Measurements from ENCODE around the gene CYP27A1. TPM values are rescaled to one million over a fixed set of nuclear protein-coding genes. Genes with fewer than 3 reads are reported as not detected.

CYP27A1 gene
- total and polyA plus RNA-seq, 5 experiments from 2014 or later: 0.14 to 0.53 (median 0.31) TPM

- Mint-ChIP-seq H3K27me3 (peaks cover 31 to 62% (median 48%) of the 10 kb centered on the region in 5 donors), H3K9me3 (peaks cover 5 to 26% (median 16%) of the 10 kb centered on the region in 9 donors), H3K27ac (peak overlapping the region in 1 of 10 donors; percentile 11), H3K36me3 (peaks cover 18 to 24% (median 22%) of the 10 kb centered on the region in 3 donors), H3K4me1 (peaks cover 0 to 11% (median 7%) of the 10 kb centered on the region in 4 donors), H3K4me3 (peak overlapping the region in 8 of 10 donors; percentile 4 to 59 (median 25))
- POLR2A ChIA-PET: no interaction called here
- ATAC-seq (no peak), DNase-seq (no peak)
Observed at GRCh38 chr2:218780851-218781690, 876 bp upstream of the CYP27A1 start.

GRCh38 chr2:218782528-218782844, 539 bp downstream of the CYP27A1 start:
- Mint-ChIP-seq H3K4me3 (peak overlapping the region in 2 of 10 donors; percentile 28 to 40), H3K27ac (peak overlapping the region in 1 of 10 donors; percentile 87), H3K4me1 (peaks cover 0 to 11% (median 7%) of the 10 kb centered on the region in 4 donors), H3K9me3 (peaks cover 0 to 12% (median 5%) of the 10 kb centered on the region in 9 donors), H3K27me3 (peaks cover 29 to 65% (median 52%) of the 10 kb centered on the region in 5 donors), H3K36me3 (peaks cover 12 to 16% (median 15%) of the 10 kb centered on the region in 3 donors)
- DNase-seq: no peak
- no peak for ATAC-seq
- POLR2A ChIA-PET: no interaction called here

- Mint-ChIP-seq H3K36me3 (peaks cover 10 to 20% (median 16%) of the 10 kb centered on the region in 3 donors), H3K27ac (no peak overlapping the region), H3K27me3 (peaks cover 34 to 72% (median 59%) of the 10 kb centered on the region in 5 donors), H3K4me1 (peaks cover 0 to 11% (median 7%) of the 10 kb centered on the region in 4 donors), H3K9me3 (peaks cover 0 to 5% (median 0%) of the 10 kb centered on the region in 9 donors), H3K4me3 (no peak overlapping the region)
- ATAC-seq: no peak
- POLR2A ChIA-PET: no interaction called here
- DNase-seq: no peak
Observed at GRCh38 chr2:218783688-218784087, 1.7 kb downstream of the CYP27A1 start.

- peaks cover 27 to 64% (median 52%) of the 10 kb centered on the region in 5 donors for H3K27me3 Mint-ChIP-seq
- peaks cover 0 to 4% (median 0%) of the 10 kb centered on the region in 9 donors for H3K9me3 Mint-ChIP-seq
- POLR2A ChIA-PET: no interaction called here
- peaks cover 0 to 11% (median 7%) of the 10 kb centered on the region in 4 donors for H3K4me1 Mint-ChIP-seq
- H3K27ac Mint-ChIP-seq: no peak overlapping the region
- no peak for DNase-seq
- H3K4me3 Mint-ChIP-seq: no peak overlapping the region
- no peak for ATAC-seq
- peaks cover 5 to 25% (median 13%) of the 10 kb centered on the region in 3 donors for H3K36me3 Mint-ChIP-seq
Observed at GRCh38 chr2:218785103-218785502, 3.2 kb downstream of the CYP27A1 start.

GRCh38 chr2:218786133-218786532, 4.2 kb downstream of the CYP27A1 start:
- H3K9me3 Mint-ChIP-seq: peaks cover 0 to 4% (median 0%) of the 10 kb centered on the region in 9 donors

GRCh38 chr2:218788529-218789255, 6.7 kb downstream of the CYP27A1 start:
- H3K27me3 Mint-ChIP-seq: peaks cover 7 to 41% (median 31%) of the 10 kb centered on the region in 5 donors
- ATAC-seq: no peak
- no peak for DNase-seq
- H3K4me3 Mint-ChIP-seq: no peak overlapping the region
- peaks cover 2 to 20% (median 9%) of the 10 kb centered on the region in 3 donors for H3K36me3 Mint-ChIP-seq
- POLR2A ChIA-PET: no interaction called here
- no peak overlapping the region for H3K27ac Mint-ChIP-seq
- H3K9me3 Mint-ChIP-seq: peaks cover 0 to 4% (median 0%) of the 10 kb centered on the region in 9 donors
- H3K4me1 Mint-ChIP-seq: no peaks in the 10 kb centered on the region

More at GRCh38 chr2:218786133-218786532, 4.2 kb downstream of the CYP27A1 start:
- DNase-seq: no peak
- Mint-ChIP-seq H3K36me3 (peaks cover 5 to 25% (median 10%) of the 10 kb centered on the region in 3 donors), H3K27ac (no peak overlapping the region), H3K4me3 (no peak overlapping the region), H3K27me3 (peaks cover 22 to 57% (median 48%) of the 10 kb centered on the region in 5 donors), H3K4me1 (peaks cover 0 to 9% (median 5%) of the 10 kb centered on the region in 4 donors)
- POLR2A ChIA-PET: no interaction called here
- ATAC-seq: no peak

GRCh38 chr2:218792433-218792832, 10.5 kb downstream of the CYP27A1 start:
- H3K27me3 Mint-ChIP-seq: peaks cover 9 to 39% (median 16%) of the 10 kb centered on the region in 5 donors
- no peaks in the 10 kb centered on the region for H3K4me1 Mint-ChIP-seq
- no peak for ATAC-seq
- DNase-seq: no peak
- no peak overlapping the region for H3K27ac Mint-ChIP-seq
- POLR2A ChIA-PET: no interaction called here
- no peak overlapping the region for H3K4me3 Mint-ChIP-seq
- peaks cover 0 to 15% (median 9%) of the 10 kb centered on the region in 3 donors for H3K36me3 Mint-ChIP-seq
- peaks cover 0 to 4% (median 0%) of the 10 kb centered on the region in 9 donors for H3K9me3 Mint-ChIP-seq

GRCh38 chr2:218796691-218797090, 14.7 kb downstream of the CYP27A1 start:
- Mint-ChIP-seq H3K36me3 (no peaks in the 10 kb centered on the region), H3K27ac (no peak overlapping the region), H3K9me3 (no peaks in the 10 kb centered on the region), H3K27me3 (peaks cover 5 to 29% (median 20%) of the 10 kb centered on the region in 5 donors), H3K4me3 (no peak overlapping the region), H3K4me1 (no peaks in the 10 kb centered on the region)
- POLR2A ChIA-PET: no interaction called here
- ATAC-seq: no peak
- DNase-seq: no peak

- Mint-ChIP-seq H3K4me1 (peaks cover 0 to 9% (median 7%) of the 10 kb centered on the region in 4 donors), H3K4me3 (no peak overlapping the region), H3K27ac (no peak overlapping the region), H3K36me3 (peaks cover 0 to under 1% (median 0%) of the 10 kb centered on the region in 3 donors), H3K27me3 (peaks cover 7 to 26% (median 20%) of the 10 kb centered on the region in 5 donors), H3K9me3 (peaks cover 0 to under 1% (median 0%) of the 10 kb centered on the region in 9 donors)
- DNase-seq (no peak), ATAC-seq (no peak)
- POLR2A ChIA-PET: no interaction called here
Observed at GRCh38 chr2:218798767-218799504, 17.0 kb downstream of the CYP27A1 start.

- peaks cover 0 to 11% (median 6%) of the 10 kb centered on the region in 9 donors for H3K9me3 Mint-ChIP-seq
- H3K27me3 Mint-ChIP-seq: peaks cover 13 to 25% (median 17%) of the 10 kb centered on the region in 5 donors
- no peak overlapping the region for H3K27ac Mint-ChIP-seq
- POLR2A ChIA-PET: no interaction called here
- no peak overlapping the region for H3K4me3 Mint-ChIP-seq
- peaks cover 2 to 8% (median 5%) of the 10 kb centered on the region in 3 donors for H3K36me3 Mint-ChIP-seq
- H3K4me1 Mint-ChIP-seq: peaks cover 0 to 9% (median 7%) of the 10 kb centered on the region in 4 donors
- ATAC-seq: no peak
- no peak for DNase-seq
Observed at GRCh38 chr2:218799990-218800389, 18.0 kb downstream of the CYP27A1 start.

GRCh38 chr2:218802386-218802994, 20.5 kb downstream of the CYP27A1 start:
- DNase-seq: peak in 3 of 10 donors; percentile 30 to 52 (median 45)
- Mint-ChIP-seq H3K36me3 (peaks cover 2 to 13% (median 12%) of the 10 kb centered on the region in 3 donors), H3K27ac (no peak overlapping the region), H3K9me3 (peaks cover 0 to 19% (median 12%) of the 10 kb centered on the region in 9 donors), H3K4me1 (peaks cover 0 to 9% (median 7%) of the 10 kb centered on the region in 4 donors), H3K4me3 (no peak overlapping the region), H3K27me3 (peaks cover 17 to 42% (median 23%) of the 10 kb centered on the region in 5 donors)
- peak in 1 of 2 donors; percentile 74 for ATAC-seq
- POLR2A ChIA-PET: no interaction called here

- Mint-ChIP-seq H3K27ac (no peak overlapping the region), H3K27me3 (peaks cover 19 to 41% (median 28%) of the 10 kb centered on the region in 5 donors), H3K36me3 (peaks cover 2 to 13% (median 12%) of the 10 kb centered on the region in 3 donors), H3K9me3 (peaks cover 0 to 19% (median 12%) of the 10 kb centered on the region in 9 donors), H3K4me3 (no peak overlapping the region), H3K4me1 (peaks cover 0 to 9% (median 7%) of the 10 kb centered on the region in 4 donors)
- DNase-seq (no peak), ATAC-seq (no peak)
- POLR2A ChIA-PET: no interaction called here
Observed at GRCh38 chr2:218804817-218805216, 22.9 kb downstream of the CYP27A1 start.

All from naive thymus-derived CD8-positive, alpha-beta T cell (primary cell).